ENCODE data around the gene ABCC5. TPM values are rescaled to one million over a fixed set of nuclear protein-coding genes. Genes with fewer than 3 reads are reported as not detected.

The ABCC5 gene
- polyA plus RNA-seq, 4 donors: 9.2 to 64.6 (median 13.0) TPM

- Histone ChIP-seq H3K36me3 (ENCODE audit: control insufficient read depth in 3 of 3, insufficient read depth in 2 of 3, low read depth in 1 of 3, low read length in 3 of 3) (peaks cover 3 to 15% (median 11%) of the 10 kb centered on the region in 3 donors), H3K27me3 (ENCODE audit: control insufficient read depth in 3 of 3, insufficient read depth in 3 of 3, low read length in 3 of 3) (no peaks in the 10 kb centered on the region), H3K4me3 (ENCODE audit: low read depth in 1 of 3, low read length in 3 of 3) (no peak overlapping the region), H3K27ac (ENCODE audit: low read depth in 1 of 3, low read length in 2 of 3) (no peak overlapping the region), H3K9me3 (ENCODE audit: control insufficient read depth in 2 of 2, insufficient read depth in 1 of 2, low read depth in 1 of 2, low read length in 1 of 2) (no peaks in the 10 kb centered on the region), H3K4me1 (ENCODE audit: control insufficient read depth in 3 of 3, insufficient read depth in 2 of 3, low read depth in 1 of 3, low read length in 2 of 3) (peaks cover 0 to 12% (median 4%) of the 10 kb centered on the region in 3 donors)
- FAIRE-seq: no peak
- no peak for DNase-seq
- WGBS, 3 donors: 87 to 91% (median 88%) methylated on average over 3 of the region's 3 CpGs
These were observed 147.1 kb downstream of the ABCC5 start for GRCh38 chr3:183870563-183870962.

Other genes with a start within 250 kb of the ABCC5 start
- gene MAP6D1, start 192.3 kb downstream of the ABCC5 start, polyA plus RNA-seq: 1 to 10 TPM in 1 of 4 donors, under 1 TPM in 1, not detected in 2; 0.60 to 1.9 TPM
- 10 to 100 TPM; 43.7 to 77.3 (median 73.2) TPM for gene PARL, start 133.0 kb downstream of the ABCC5 start, polyA plus RNA-seq
- gene HTR3D, start 13.9 kb upstream of the ABCC5 start, polyA plus RNA-seq: not detected
- gene HTR3C, start 35.2 kb upstream of the ABCC5 start, polyA plus RNA-seq: under 1 TPM in 2 of 4 donors, not detected in 2; 0.10 to 0.81 TPM
- 1 to 10 TPM in 2 of 4 donors, under 1 TPM in 2; 0.06 to 2.7 (median 1.2) TPM for gene HTR3E, start 79.2 kb upstream of the ABCC5 start, polyA plus RNA-seq
- gene EIF2B5, start 117.5 kb upstream of the ABCC5 start, polyA plus RNA-seq: 10 to 100 TPM; 33.8 to 45.9 (median 38.8) TPM
- 10 to 100 TPM; 33.5 to 69.6 (median 35.3) TPM for gene DVL3, start 137.5 kb upstream of the ABCC5 start, polyA plus RNA-seq
- gene AP2M1, start 157.0 kb upstream of the ABCC5 start, polyA plus RNA-seq: 100 to 1,000 TPM; 240 to 283 (median 270) TPM
- gene ABCF3, start 168.3 kb upstream of the ABCC5 start, polyA plus RNA-seq: 10 to 100 TPM; 43.7 to 93.5 (median 65.4) TPM
- 10 to 100 TPM in 1 of 4 donors, 1 to 10 TPM in 3; 1.4 to 15.3 (median 2.5) TPM for gene VWA5B2, start 211.7 kb upstream of the ABCC5 start, polyA plus RNA-seq
- 10 to 100 TPM; 13.0 to 87.4 (median 32.3) TPM for gene ALG3, start 231.1 kb upstream of the ABCC5 start, polyA plus RNA-seq
- 1 to 10 TPM; 4.9 to 9.7 (median 8.1) TPM for gene EEF1AKMT4, start 231.8 kb upstream of the ABCC5 start, polyA plus RNA-seq
- under 1 TPM in 2 of 4 donors, not detected in 2; 0.12 to 0.72 TPM for gene CAMK2N2, start 243.7 kb upstream of the ABCC5 start, polyA plus RNA-seq